Stomach (tissue), 9 donors: Measurements from ENCODE around the gene SLC37A1. TPM values are rescaled to one million over a fixed set of nuclear protein-coding genes. Genes with fewer than 3 reads are reported as not detected.

Experiments
- DNase-seq, 2 donors: peaks; one replicate each; pipeline versions ENCODE4 v3.0.0 to v3.0.0-alpha.2; 2013 to 2019
- H3K27ac ChIP-seq, 5 donors: fragments of 200-600 bp in 4 of 5; sonication (generic) in 4 of 5; one replicate each; pipeline ENCODE4 v1.5.1; 2013 to 2019; ENCODE audit warnings: mild to moderate bottlenecking in 1 of 5, moderate library complexity in 1 of 5
- H3K27me3 ChIP-seq, 3 donors: fragments of 200-600 bp; sonication (generic); one replicate each; pipeline ENCODE4 v1.5.1; 2017 to 2019; ENCODE audit warnings: mixed run types in 1 of 3
- H3K36me3 ChIP-seq, 4 donors: fragments of 200-600 bp; sonication (generic); 1 replicate in 3 of 4; 2 replicates in 1 of 4; pipeline ENCODE4 v1.5.1; 2016 to 2019
- H3K4me1 ChIP-seq, 4 donors: fragments of 200-600 bp; sonication (generic); one replicate each; pipeline ENCODE4 v1.5.1; 2016 to 2019
- H3K4me3 ChIP-seq, 4 donors: fragments of 200-600 bp; sonication (generic) in 3 of 4; one replicate each; pipeline ENCODE4 v1.5.1; 2016 to 2019; ENCODE audit warnings: mild to moderate bottlenecking in 1 of 4
- H3K9me3 ChIP-seq, 4 donors: fragments of 200-600 bp; sonication (generic); one replicate each; pipeline ENCODE4 v1.5.1; 2016 to 2019
- EP300 ChIP-seq: sonication (generic); formaldehyde crosslinking; IDR thresholded peaks from one replicate; pipeline ENCODE4 v1.6.1; 2017; ENCODE audit warnings: antibody characterized with exemption
- POLR2A ChIP-seq, 4 donors: fragments of 450-650 bp; IDR thresholded peaks; one replicate each; pipeline ENCODE4 v1.6.1; 2016; ENCODE audit warnings: antibody characterized with exemption in 4 of 4, control low read depth in 2 of 4, mild to moderate bottlenecking in 1 of 4, moderate library complexity in 1 of 4
- POLR2AphosphoS5 ChIP-seq, 3 donors: sonication (generic); formaldehyde crosslinking; IDR thresholded peaks; one replicate each; pipeline ENCODE4 v1.6.1; 2016; ENCODE audit warnings: antibody characterized with exemption in 3 of 3
- WGBS, 5 donors: extraction: QIAGEN DNeasy Blood & Tissue Kit in 3 of 5; methylation state at CpG; one replicate each; pipeline versions ENCODE4 v1.1.5 to v1.1.7; 2013 to 2018; 5-methylcytosine and 5-hydroxymethylcytosine counted together
- intact Hi-C: fragments of 100-400 bp; cut with DNase I; formaldehyde crosslinking; loops from one replicate; pipeline ENCODE4 v1.15.1; 2023; ENCODE audit warnings: low total_unique reads
- polyA plus RNA-seq, 3 donors: library from polyadenylated mRNA; stranded (reverse); fragments of 200-250 nt; gene quantifications; one replicate each; pipeline ENCODE4 v1.2.3, GENCODE V29; 2013
- total RNA-seq, 5 donors: library from RNA; depleted of rRNA; stranded (reverse); fragments of >200 nt; gene quantifications; one replicate each; pipeline versions ENCODE4 v1.1.0 to v1.2.3, GENCODE V29; 2014 to 2016
- TF ChIP-seq, protein P1 (sequence below), 7 experiments: fragments of 450-650 bp in 4 of 7; fragments of 200-600 bp in 3 of 7; sonication (generic) in 3 of 7; IDR thresholded peaks; one replicate each; pipeline ENCODE4 v1.5.1; 2016 to 2019; ENCODE audit warnings: antibody characterized with exemption in 7 of 7, control low read depth in 2 of 7, mild to moderate bottlenecking in 1 of 7
- donor health status: healthy with polysubstance abuse.
- donor health status: Bipolar disorder and iron deficiency.
- donor health status: healthy.

SLC37A1 gene
- total and polyA plus RNA-seq, 8 donors = 9.8 to 72.9 (median 18.1) TPM

DNA sequence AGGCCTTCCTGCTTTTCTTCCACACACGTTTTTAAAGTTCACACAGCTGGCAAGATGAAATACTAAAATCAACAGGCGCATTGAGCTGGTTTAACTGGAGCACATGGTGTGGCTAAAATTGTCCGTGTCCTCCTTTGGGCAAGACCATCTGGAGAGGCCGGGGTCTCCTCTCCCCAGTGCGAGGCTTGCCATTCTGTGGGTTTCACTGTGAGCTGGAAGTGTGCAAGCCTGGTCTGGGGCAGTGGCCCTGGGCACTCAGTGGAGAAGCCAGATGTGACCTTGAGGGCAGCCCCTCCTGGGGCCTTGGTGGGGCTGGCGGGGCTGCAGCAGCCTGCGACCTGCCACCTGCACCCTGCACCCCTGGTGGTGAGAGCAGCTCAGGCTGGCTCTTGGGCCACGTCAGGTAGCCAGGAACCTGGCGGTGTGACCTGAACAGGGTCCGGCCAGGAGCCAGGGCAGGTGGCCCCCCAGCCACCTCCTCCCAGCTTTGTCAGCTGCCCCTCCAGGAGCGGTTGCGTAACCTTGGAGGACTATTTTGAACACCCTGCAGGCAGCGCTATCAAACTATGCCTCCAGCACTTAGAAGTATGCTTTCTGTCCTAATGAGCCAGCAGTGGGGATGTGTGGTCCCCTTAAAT, 52.4 kb downstream of the SLC37A1 start:
- Histone ChIP-seq H3K27ac (no peak overlapping the region), H3K4me1 (peaks cover 0 to 9% (median 4%) of the 10 kb centered on the region in 4 donors), H3K9me3 (no peaks in the 10 kb centered on the region), H3K36me3 (peaks cover 32 to 100% (median 97%) of the 10 kb centered on the region in 4 donors), H3K27me3 (no peaks in the 10 kb centered on the region), H3K4me3 (no peak overlapping the region)
- TF ChIP-seq EP300 (no peak), POLR2A (IDR thresholded peaks at IDR 0.05) (no peak), POLR2AphosphoS5 (IDR thresholded peaks at IDR 0.05) (no peak)
- TF ChIP-seq, protein P1, sequence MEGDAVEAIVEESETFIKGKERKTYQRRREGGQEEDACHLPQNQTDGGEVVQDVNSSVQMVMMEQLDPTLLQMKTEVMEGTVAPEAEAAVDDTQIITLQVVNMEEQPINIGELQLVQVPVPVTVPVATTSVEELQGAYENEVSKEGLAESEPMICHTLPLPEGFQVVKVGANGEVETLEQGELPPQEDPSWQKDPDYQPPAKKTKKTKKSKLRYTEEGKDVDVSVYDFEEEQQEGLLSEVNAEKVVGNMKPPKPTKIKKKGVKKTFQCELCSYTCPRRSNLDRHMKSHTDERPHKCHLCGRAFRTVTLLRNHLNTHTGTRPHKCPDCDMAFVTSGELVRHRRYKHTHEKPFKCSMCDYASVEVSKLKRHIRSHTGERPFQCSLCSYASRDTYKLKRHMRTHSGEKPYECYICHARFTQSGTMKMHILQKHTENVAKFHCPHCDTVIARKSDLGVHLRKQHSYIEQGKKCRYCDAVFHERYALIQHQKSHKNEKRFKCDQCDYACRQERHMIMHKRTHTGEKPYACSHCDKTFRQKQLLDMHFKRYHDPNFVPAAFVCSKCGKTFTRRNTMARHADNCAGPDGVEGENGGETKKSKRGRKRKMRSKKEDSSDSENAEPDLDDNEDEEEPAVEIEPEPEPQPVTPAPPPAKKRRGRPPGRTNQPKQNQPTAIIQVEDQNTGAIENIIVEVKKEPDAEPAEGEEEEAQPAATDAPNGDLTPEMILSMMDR (IDR thresholded peaks at IDR 0.05) = no peak
- intact Hi-C loops = no loop called here
- WGBS, 5 donors = 89 to 95% (median 93%) methylated on average over 9 to 13 of the region's 13 CpGs
- peak in 1 of 2 donors; percentile 21 for DNase-seq

DNA sequence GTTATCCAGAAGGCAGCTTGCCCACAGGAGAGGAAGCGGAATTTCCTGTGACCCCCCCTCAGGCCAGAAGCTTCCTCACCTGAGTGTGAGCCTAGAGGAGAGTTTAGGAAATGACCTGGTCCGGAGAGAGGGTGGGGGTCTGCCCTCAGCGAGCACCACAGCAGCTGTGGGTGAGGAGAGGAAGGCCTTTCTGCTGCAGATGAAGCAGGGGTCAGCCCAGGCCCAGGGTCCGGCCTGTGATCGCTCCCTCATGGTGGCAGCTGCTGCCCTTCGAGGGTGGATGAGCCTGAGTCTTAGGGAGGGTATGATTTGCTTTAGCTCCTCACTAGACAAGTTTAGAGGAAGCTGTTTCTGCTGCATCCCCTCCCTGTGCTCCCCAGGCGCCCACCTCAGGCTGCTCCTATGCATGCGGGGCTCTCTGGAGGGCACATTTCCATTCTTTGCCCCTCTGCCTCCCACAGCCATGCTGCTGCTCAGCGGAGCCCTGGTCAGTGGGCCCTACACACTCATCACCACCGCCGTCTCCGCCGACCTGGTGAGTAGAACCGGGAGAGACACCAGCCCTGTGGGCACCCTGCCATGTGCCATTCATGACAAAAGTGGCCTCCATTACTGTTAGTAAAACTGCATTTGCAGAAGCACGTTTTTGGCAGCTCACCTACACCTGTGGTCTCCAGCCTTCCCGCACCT, 53.0 kb downstream of the SLC37A1 start:
- intact Hi-C loops = no loop called here
- H3K36me3 ChIP-seq = peaks cover 32 to 100% (median 97%) of the 10 kb centered on the region in 4 donors
- WGBS, 5 donors = 88 to 93% (median 90%) methylated on average over 16 of the region's 16 CpGs
- no peak overlapping the region for H3K27ac ChIP-seq
- no peaks in the 10 kb centered on the region for H3K9me3 ChIP-seq
- H3K4me1 ChIP-seq = peaks cover 0 to 4% (median 1%) of the 10 kb centered on the region in 4 donors
- no peak for TF ChIP-seq POLR2A (IDR thresholded peaks at IDR 0.05)
- TF ChIP-seq POLR2AphosphoS5 (IDR thresholded peaks at IDR 0.05) = no peak
- TF ChIP-seq, protein P1 (IDR thresholded peaks at IDR 0.05) = no peak
- H3K27me3 ChIP-seq = no peaks in the 10 kb centered on the region
- no peak overlapping the region for H3K4me3 ChIP-seq
- peak in 1 of 2 donors; percentile 24 for DNase-seq

DNA sequence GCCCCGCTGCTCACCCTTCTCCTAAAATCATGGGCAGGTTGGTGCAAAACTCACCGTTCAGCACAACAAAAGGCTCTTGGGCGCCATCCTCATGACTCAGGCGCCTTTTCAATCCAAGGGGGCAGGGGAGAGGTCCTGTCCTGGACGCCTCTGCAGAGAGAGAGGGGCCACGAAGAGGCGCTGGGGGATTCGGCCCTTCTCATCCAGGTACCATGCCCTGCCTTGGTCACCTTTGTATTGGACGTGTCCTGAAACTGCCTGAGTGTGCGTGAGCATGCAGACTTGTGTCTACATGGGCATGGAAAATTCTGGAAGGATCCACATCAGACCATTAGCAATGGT, 53.5 kb downstream of the SLC37A1 start:
- Histone ChIP-seq H3K27me3 (no peaks in the 10 kb centered on the region), H3K27ac (no peak overlapping the region), H3K4me3 (no peak overlapping the region), H3K36me3 (peaks cover 28 to 100% (median 97%) of the 10 kb centered on the region in 4 donors), H3K4me1 (no peaks in the 10 kb centered on the region), H3K9me3 (no peaks in the 10 kb centered on the region)
- no peak for DNase-seq
- WGBS, 5 donors = 86 to 96% (median 92%) methylated on average over 9 to 10 of the region's 10 CpGs
- TF ChIP-seq POLR2A (IDR thresholded peaks at IDR 0.05) = no peak
- intact Hi-C loops = no loop called here

DNA sequence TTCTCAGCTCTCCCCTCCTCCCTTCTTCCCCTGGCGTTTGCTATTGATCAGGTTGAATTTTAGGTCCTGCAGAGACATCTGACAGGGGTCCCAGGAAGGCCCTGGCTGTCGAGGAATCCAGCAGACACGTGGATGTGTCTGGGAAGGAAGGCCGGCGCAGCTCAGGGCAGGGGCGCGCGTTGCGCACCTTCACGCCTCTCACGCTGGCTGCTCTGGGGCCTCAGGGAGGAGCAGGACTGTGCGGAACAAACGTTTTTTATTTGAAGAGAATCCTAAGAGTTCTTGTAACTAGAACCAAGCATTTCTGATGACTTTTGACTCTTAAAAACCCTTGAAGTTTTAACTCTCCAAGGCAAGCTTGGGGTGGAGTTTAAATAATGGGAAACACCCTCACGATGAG, 54.2 kb downstream of the SLC37A1 start:
- 87 to 93% (median 91%) methylated on average over 14 of the region's 14 CpGs for WGBS, 5 donors
- no peak for TF ChIP-seq POLR2AphosphoS5 (IDR thresholded peaks at IDR 0.05)
- TF ChIP-seq, protein P1 (IDR thresholded peaks at IDR 0.05) = no peak
- no peak for TF ChIP-seq EP300
- no peak for TF ChIP-seq POLR2A (IDR thresholded peaks at IDR 0.05)
- DNase-seq = peak in 1 of 2 donors; percentile 5

DNA sequence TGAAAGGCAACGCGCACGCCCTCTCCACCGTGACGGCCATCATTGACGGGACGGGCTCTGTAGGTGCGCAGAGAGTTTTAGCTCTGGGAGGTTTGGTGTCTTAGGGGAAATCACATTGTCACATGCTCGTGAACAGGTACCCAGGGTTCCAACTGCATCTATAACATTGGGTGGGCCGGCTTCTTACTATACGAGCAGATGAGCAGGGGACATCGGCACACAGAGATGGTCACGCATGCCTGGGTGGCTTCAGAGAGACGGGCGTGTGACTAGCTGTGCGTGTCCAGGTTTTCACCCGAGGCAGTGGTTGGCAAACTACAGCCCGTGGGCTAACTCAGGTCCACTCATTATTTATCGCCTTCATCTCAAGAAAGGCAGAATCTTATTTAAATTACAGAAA, 54.7 kb downstream of the SLC37A1 start:
- DNase-seq = peak in 1 of 2 donors; percentile 24
- intact Hi-C loops = no loop called here
- Histone ChIP-seq H3K36me3 (peaks cover 21 to 100% (median 96%) of the 10 kb centered on the region in 4 donors), H3K9me3 (no peaks in the 10 kb centered on the region), H3K27ac (no peak overlapping the region), H3K4me1 (no peaks in the 10 kb centered on the region), H3K27me3 (no peaks in the 10 kb centered on the region), H3K4me3 (no peak overlapping the region)
- WGBS, 5 donors = 96% methylated on average over 19 of the region's 19 CpGs
- TF ChIP-seq POLR2A (IDR thresholded peaks at IDR 0.05) = no peak
- no peak for TF ChIP-seq EP300
- TF ChIP-seq POLR2AphosphoS5 (IDR thresholded peaks at IDR 0.05) = no peak
- TF ChIP-seq, protein P1 (IDR thresholded peaks at IDR 0.05) = no peak

More for the DNA sequence above, 54.2 kb downstream of the SLC37A1 start:
- Histone ChIP-seq H3K9me3 (no peaks in the 10 kb centered on the region), H3K4me1 (no peaks in the 10 kb centered on the region), H3K27ac (no peak overlapping the region), H3K4me3 (no peak overlapping the region), H3K36me3 (peaks cover 23 to 100% (median 96%) of the 10 kb centered on the region in 4 donors), H3K27me3 (no peaks in the 10 kb centered on the region)
- intact Hi-C loops = no loop called here
